ENCODE results near the gene SLC38A8.

- no peak for TF ChIP-seq CTCF (IDR thresholded peaks at IDR 0.05)
- TF ChIP-seq POLR2A (IDR thresholded peaks at IDR 0.05) = no peak
- TF ChIP-seq POLR2AphosphoS5 (IDR thresholded peaks at IDR 0.05; ENCODE audit: insufficient read depth in 1 of 2, low read depth in 1 of 2) = no peak
Observed at GRCh38 chr16:84013787-84014569, 28.6 kb downstream of the SLC38A8 start.

All from vagina (tissue), 2 donors.